Liver (tissue), 3 donors: ENCODE data around the gene TOMT.

Experiments
- EGR1 ChIP-seq, 2 donors: IDR thresholded peaks; 2 replicates each; pipeline ENCODE4 v1.6.1; 2016 to 2018; ENCODE audit warnings: antibody characterized with exemption in 2 of 2, low read depth in 2 of 2
- GABPA ChIP-seq, 2 donors: IDR thresholded peaks in 1 of 2; conservative IDR thresholded peaks in 1 of 2; 2 replicates each; pipeline ENCODE4 v1.6.1; 2016; ENCODE audit warnings: antibody characterized with exemption in 2 of 2, mild to moderate bottlenecking in 1 of 2, moderate library complexity in 1 of 2
- HNF4A ChIP-seq, 2 donors: conservative IDR thresholded peaks; 2 replicates each; pipeline ENCODE4 v1.6.1; 2016; ENCODE audit warnings: antibody characterized with exemption in 2 of 2, mild to moderate bottlenecking in 2 of 2
- JUND ChIP-seq, 2 donors: IDR thresholded peaks; 2 replicates each; pipeline ENCODE4 v1.6.1; 2016; ENCODE audit warnings: antibody characterized with exemption in 2 of 2
- NR2F2 ChIP-seq: IDR thresholded peaks from 2 replicates; pipeline ENCODE4 v1.6.1; 2016; ENCODE audit warnings: antibody characterized with exemption
- RAD21 ChIP-seq, 2 donors: IDR thresholded peaks; 2 replicates each; pipeline ENCODE4 v1.6.1; 2016; ENCODE audit warnings: antibody characterized with exemption in 2 of 2, mild to moderate bottlenecking in 2 of 2
- SP1 ChIP-seq: IDR thresholded peaks from 2 replicates; pipeline ENCODE4 v1.6.1; 2018; ENCODE audit warnings: antibody characterized with exemption, mild to moderate bottlenecking
- TAF1 ChIP-seq: conservative IDR thresholded peaks from 2 replicates; pipeline ENCODE4 v1.6.1; 2016; ENCODE audit warnings: antibody characterized with exemption, mild to moderate bottlenecking
- YY1 ChIP-seq: IDR thresholded peaks from 2 replicates; pipeline ENCODE4 v1.6.1; 2016; ENCODE audit warnings: antibody characterized with exemption, mild to moderate bottlenecking
- TF ChIP-seq, protein P1 (sequence below): fragments of 150-350 bp; IDR thresholded peaks from 2 replicates; pipeline ENCODE4 v1.5.1; 2017; ENCODE audit warnings: improper control_type of control experiment, low read depth, low read length; ENCODE audit not compliant: missing input control
- TF ChIP-seq, protein P2 (sequence below): IDR thresholded peaks from 2 replicates; pipeline ENCODE4 v1.6.1; 2016; ENCODE audit warnings: antibody characterized with exemption
- TF ChIP-seq, protein P3 (sequence below): IDR thresholded peaks from 2 replicates; pipeline ENCODE4 v1.6.1; 2016; ENCODE audit warnings: antibody characterized with exemption
- TF ChIP-seq, protein P4 (sequence below): IDR thresholded peaks from 2 replicates; pipeline ENCODE4 v1.6.1; 2016; ENCODE audit warnings: antibody characterized with exemption, mild to moderate bottlenecking
- donor health status: healthy.
- donor health status: healthy.

DNA sequence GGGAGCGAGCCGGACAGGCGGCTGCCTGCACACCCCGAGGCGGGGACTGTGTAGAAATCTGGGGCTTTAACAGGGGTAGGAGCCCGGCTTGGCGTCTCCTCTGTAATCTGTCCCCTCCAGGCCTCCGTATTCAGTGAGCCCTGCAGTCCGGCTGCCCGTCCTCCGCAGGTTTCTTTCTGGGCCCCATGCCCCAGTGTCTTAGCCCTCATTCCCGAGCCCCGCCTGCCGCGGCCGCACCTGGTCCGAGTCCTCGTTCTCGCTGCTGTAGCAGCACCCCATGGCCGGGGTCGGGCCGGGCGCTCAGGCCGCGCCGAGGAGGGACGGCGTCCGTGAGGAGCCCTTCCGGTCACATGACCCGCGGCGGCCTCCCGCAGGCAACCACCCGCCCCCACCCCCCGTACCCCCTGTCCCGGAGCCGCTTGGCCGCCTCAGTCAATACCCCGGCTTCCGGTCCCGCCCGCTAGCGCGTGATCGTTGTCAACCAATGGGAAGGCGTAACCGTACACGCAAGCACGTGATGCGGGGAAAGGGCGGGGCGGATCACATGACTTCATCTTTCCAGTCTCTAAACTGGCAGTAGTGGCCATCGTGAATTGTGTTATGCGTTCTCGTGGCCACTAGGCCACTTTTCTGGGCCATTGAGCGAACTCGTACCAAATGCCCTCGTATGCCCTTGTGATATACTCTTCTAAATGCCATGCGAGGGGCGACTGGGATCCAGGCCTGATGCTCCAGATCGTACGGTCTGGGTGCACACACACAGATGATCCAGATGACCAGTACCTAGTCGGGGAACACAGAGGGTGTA is 2.6 kb upstream of the TOMT start, which contains the start of gene LAMTOR1:
- TF ChIP-seq RAD21 (IDR thresholded peaks at IDR 0.05) (no peak), YY1 (peak; percentile 74), GABPA (IDR thresholded peaks at IDR 0.05 in 1 of 2, conservative IDR thresholded peaks at IDR 0.05 in 1 of 2) (peak; percentile 14 to 89), SP1 (peak; percentile 61), EGR1 (IDR thresholded peaks at IDR 0.05; ENCODE audit: low read depth in 2 of 2) (peak in 1 of 2 donors; percentile 15), TAF1 (no peak), NR2F2 (no peak), HNF4A (conservative IDR thresholded peaks at IDR 0.05) (no peak), JUND (IDR thresholded peaks at IDR 0.05) (no peak)
- TF ChIP-seq, protein P1, sequence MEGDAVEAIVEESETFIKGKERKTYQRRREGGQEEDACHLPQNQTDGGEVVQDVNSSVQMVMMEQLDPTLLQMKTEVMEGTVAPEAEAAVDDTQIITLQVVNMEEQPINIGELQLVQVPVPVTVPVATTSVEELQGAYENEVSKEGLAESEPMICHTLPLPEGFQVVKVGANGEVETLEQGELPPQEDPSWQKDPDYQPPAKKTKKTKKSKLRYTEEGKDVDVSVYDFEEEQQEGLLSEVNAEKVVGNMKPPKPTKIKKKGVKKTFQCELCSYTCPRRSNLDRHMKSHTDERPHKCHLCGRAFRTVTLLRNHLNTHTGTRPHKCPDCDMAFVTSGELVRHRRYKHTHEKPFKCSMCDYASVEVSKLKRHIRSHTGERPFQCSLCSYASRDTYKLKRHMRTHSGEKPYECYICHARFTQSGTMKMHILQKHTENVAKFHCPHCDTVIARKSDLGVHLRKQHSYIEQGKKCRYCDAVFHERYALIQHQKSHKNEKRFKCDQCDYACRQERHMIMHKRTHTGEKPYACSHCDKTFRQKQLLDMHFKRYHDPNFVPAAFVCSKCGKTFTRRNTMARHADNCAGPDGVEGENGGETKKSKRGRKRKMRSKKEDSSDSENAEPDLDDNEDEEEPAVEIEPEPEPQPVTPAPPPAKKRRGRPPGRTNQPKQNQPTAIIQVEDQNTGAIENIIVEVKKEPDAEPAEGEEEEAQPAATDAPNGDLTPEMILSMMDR: peak; percentile 40
- TF ChIP-seq, protein P2, sequence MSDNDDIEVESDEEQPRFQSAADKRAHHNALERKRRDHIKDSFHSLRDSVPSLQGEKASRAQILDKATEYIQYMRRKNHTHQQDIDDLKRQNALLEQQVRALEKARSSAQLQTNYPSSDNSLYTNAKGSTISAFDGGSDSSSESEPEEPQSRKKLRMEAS: peak; percentile 58
- TF ChIP-seq, protein P3, sequence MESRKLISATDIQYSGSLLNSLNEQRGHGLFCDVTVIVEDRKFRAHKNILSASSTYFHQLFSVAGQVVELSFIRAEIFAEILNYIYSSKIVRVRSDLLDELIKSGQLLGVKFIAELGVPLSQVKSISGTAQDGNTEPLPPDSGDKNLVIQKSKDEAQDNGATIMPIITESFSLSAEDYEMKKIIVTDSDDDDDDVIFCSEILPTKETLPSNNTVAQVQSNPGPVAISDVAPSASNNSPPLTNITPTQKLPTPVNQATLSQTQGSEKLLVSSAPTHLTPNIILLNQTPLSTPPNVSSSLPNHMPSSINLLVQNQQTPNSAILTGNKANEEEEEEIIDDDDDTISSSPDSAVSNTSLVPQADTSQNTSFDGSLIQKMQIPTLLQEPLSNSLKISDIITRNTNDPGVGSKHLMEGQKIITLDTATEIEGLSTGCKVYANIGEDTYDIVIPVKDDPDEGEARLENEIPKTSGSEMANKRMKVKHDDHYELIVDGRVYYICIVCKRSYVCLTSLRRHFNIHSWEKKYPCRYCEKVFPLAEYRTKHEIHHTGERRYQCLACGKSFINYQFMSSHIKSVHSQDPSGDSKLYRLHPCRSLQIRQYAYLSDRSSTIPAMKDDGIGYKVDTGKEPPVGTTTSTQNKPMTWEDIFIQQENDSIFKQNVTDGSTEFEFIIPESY: peak; percentile 51
- TF ChIP-seq, protein P4, sequence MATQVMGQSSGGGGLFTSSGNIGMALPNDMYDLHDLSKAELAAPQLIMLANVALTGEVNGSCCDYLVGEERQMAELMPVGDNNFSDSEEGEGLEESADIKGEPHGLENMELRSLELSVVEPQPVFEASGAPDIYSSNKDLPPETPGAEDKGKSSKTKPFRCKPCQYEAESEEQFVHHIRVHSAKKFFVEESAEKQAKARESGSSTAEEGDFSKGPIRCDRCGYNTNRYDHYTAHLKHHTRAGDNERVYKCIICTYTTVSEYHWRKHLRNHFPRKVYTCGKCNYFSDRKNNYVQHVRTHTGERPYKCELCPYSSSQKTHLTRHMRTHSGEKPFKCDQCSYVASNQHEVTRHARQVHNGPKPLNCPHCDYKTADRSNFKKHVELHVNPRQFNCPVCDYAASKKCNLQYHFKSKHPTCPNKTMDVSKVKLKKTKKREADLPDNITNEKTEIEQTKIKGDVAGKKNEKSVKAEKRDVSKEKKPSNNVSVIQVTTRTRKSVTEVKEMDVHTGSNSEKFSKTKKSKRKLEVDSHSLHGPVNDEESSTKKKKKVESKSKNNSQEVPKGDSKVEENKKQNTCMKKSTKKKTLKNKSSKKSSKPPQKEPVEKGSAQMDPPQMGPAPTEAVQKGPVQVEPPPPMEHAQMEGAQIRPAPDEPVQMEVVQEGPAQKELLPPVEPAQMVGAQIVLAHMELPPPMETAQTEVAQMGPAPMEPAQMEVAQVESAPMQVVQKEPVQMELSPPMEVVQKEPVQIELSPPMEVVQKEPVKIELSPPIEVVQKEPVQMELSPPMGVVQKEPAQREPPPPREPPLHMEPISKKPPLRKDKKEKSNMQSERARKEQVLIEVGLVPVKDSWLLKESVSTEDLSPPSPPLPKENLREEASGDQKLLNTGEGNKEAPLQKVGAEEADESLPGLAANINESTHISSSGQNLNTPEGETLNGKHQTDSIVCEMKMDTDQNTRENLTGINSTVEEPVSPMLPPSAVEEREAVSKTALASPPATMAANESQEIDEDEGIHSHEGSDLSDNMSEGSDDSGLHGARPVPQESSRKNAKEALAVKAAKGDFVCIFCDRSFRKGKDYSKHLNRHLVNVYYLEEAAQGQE: no peak
